ENCODE results near the gene GSC. TPM values are rescaled to one million over a fixed set of nuclear protein-coding genes. Genes with fewer than 3 reads are reported as not detected.

GSC gene
- total and polyA plus RNA-seq, 2 experiments from 2014 or later = 0.27 to 0.97 TPM

DNA sequence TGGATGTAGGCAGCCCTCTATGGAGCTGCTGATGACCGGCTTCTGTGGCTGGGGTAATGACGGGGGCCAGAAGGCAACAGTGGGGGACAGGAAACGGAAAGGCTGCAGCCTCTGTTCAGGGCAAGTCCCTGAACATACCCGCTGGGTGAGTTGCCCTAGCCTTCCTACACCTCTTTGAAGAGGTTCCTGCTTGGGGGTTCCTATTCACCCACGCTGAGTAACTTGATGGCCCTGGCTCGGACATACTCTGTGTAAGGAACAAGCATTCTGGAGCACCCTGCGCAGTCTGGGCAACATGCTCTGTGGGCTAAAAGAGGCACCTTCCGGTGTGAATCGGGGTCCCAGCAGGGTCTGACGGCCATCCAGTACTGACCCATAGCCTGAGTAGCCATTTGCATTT is 17.7 kb upstream of the GSC start:
- no peak for TF ChIP-seq JUNB (IDR thresholded peaks at IDR 0.05; ENCODE audit: unreplicated experiment)
- TF ChIP-seq CTCF (conservative IDR thresholded peaks at IDR 0.05; ENCODE audit: low read depth in 2 of 2) = no peak
- no peak for TF ChIP-seq STAT1 (IDR thresholded peaks at IDR 0.05; ENCODE audit: unreplicated experiment)
- H3K9me3 Mint-ChIP-seq = no peaks in the 10 kb centered on the region

GRCh38 chr14:94787092-94787491 is 17.2 kb upstream of the GSC start:
- H4K20me1 ChIP-seq (replicated peaks; ENCODE audit: insufficient read depth) = no peaks in the 10 kb centered on the region
- ATAC-seq (no peak), DNase-seq (ENCODE audit: low spot score) (no peak)
- H3K4me1 ChIP-seq (ENCODE audit: insufficient read depth) = no peaks in the 10 kb centered on the region
- H3K27me3 ChIP-seq (ENCODE audit: insufficient read depth) = peaks cover 6% of the 10 kb centered on the region; the same call in 1 of the 2 replicates
- H3K36me3 ChIP-seq (ENCODE audit: insufficient read depth) = no peaks in the 10 kb centered on the region
- Mint-ChIP-seq H3K36me3 (ENCODE audit: low read depth) (no peaks in the 10 kb centered on the region), H3K4me1 (no peaks in the 10 kb centered on the region), H3K27me3 (ENCODE audit: insufficient read depth, low read depth, poor library complexity) (peaks cover 7% of the 10 kb centered on the region), H3K27ac (no peak overlapping the region), H3K9me3 (no peaks in the 10 kb centered on the region), H3K4me3 (no peak overlapping the region)
- no peaks in the 10 kb centered on the region for H3K79me2 ChIP-seq (replicated peaks; ENCODE audit: insufficient read depth)
- no peak overlapping the region for H3K4me3 ChIP-seq
- H2AFZ ChIP-seq = no peak overlapping the region
- H3K9me2 ChIP-seq (ENCODE audit: insufficient read depth) = no peaks in the 10 kb centered on the region
- H3K4me2 ChIP-seq = no peak overlapping the region
- no peak overlapping the region for H3K27ac ChIP-seq (ENCODE audit: low read depth)
- no peaks in the 10 kb centered on the region for H3F3A ChIP-seq (replicated peaks; ENCODE audit: low read depth)
- TF ChIP-seq CREB1 (CRISPR knock-in tag; IDR thresholded peaks at IDR 0.05; ENCODE audit: low read depth) (no peak), ZNF114 (CRISPR knock-in tag; IDR thresholded peaks at IDR 0.05) (no peak), EZH2phosphoT487 (IDR thresholded peaks at IDR 0.05; ENCODE audit: unreplicated experiment) (no peak), REST (IDR thresholded peaks at IDR 0.05; ENCODE audit: unreplicated experiment) (no peak), ZNF331 (CRISPR knock-in tag; IDR thresholded peaks at IDR 0.05; ENCODE audit: low read depth) (no peak), ETS1 (IDR thresholded peaks at IDR 0.05) (no peak), EZH2 (IDR thresholded peaks at IDR 0.05; ENCODE audit: low read depth, unreplicated experiment) (no peak), CTCF (conservative IDR thresholded peaks at IDR 0.05; ENCODE audit: low read depth in 2 of 2) (no peak)

More for the DNA sequence above, 17.7 kb upstream of the GSC start:
- H3K36me3 ChIP-seq (ENCODE audit: insufficient read depth) = no peaks in the 10 kb centered on the region
- no peaks in the 10 kb centered on the region for H4K20me1 ChIP-seq (replicated peaks; ENCODE audit: insufficient read depth)
- no peak for ATAC-seq
- no peak overlapping the region for H3K4me2 ChIP-seq
- Mint-ChIP-seq H3K4me3 (no peak overlapping the region), H3K27ac (no peak overlapping the region), H3K4me1 (no peaks in the 10 kb centered on the region), H3K36me3 (ENCODE audit: low read depth) (no peaks in the 10 kb centered on the region), H3K27me3 (ENCODE audit: insufficient read depth, low read depth, poor library complexity) (peaks cover 7% of the 10 kb centered on the region)
- H3K4me1 ChIP-seq (ENCODE audit: insufficient read depth) = no peaks in the 10 kb centered on the region
- no peaks in the 10 kb centered on the region for H3F3A ChIP-seq (replicated peaks; ENCODE audit: low read depth)
- no peaks in the 10 kb centered on the region for H3K9me2 ChIP-seq (ENCODE audit: insufficient read depth)
- H3K27ac ChIP-seq (ENCODE audit: low read depth) = no peak overlapping the region
- H2AFZ ChIP-seq = no peak overlapping the region
- DNase-seq (ENCODE audit: low spot score) = no peak
- 0 out of 2 replicates have a peak, but pooled peaks cover under 1% of the 10 kb centered on the region for H3K27me3 ChIP-seq (ENCODE audit: insufficient read depth)
- no peaks in the 10 kb centered on the region for H3K79me2 ChIP-seq (replicated peaks; ENCODE audit: insufficient read depth)
- H3K4me3 ChIP-seq = no peak overlapping the region
